ENCODE measurements around the gene RANBP2.
A peak's percentile ranks its signal among the peaks of the same experiment; 100 is the strongest.

The RANBP2 gene

GRCh38 chr2:108813732-108814131, 94.5 kb downstream of the RANBP2 start:
- Histone ChIP-seq H3K36me3 (ENCODE audit: control insufficient read depth, insufficient read depth, low read length) (peaks cover 71% of the 10 kb centered on the region), H3K4me1 (ENCODE audit: control insufficient read depth, insufficient read depth, low read length) (no peaks in the 10 kb centered on the region), H3K9me3 (ENCODE audit: control insufficient read depth, insufficient read depth, low read length) (peaks cover 7% of the 10 kb centered on the region; the same call in 1 of the 2 replicates), H3K27ac (ENCODE audit: low read depth, low read length) (no peak overlapping the region), H3K9ac (ENCODE audit: low read depth, low read length) (no peak overlapping the region), H3K27me3 (ENCODE audit: control insufficient read depth, insufficient read depth, low read length) (no peaks in the 10 kb centered on the region), H3K4me3 (ENCODE audit: low read depth, low read length) (no peak overlapping the region)

DNA sequence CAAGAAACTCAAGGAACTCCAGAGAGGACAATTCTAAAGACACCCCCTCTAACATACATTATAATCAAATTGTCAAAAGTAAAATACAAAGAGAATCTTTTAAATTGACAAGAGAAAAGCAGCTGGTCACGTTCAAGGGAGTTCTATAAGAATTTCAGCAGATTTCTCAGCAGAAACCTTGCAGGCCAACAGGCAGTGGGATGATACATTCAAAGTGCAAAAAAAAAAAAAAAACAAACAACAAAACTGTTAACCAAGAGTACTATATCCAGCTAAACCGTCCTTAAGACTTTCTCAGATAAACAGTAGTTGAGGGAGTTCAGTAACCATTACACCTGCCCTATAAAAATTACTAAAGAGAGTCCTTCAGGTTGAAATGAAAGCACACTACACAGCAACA, 101.2 kb downstream of the RANBP2 start:
- H3K27me3 ChIP-seq (ENCODE audit: control insufficient read depth, insufficient read depth, low read length) = no peaks in the 10 kb centered on the region
- H3K9me3 ChIP-seq (ENCODE audit: control insufficient read depth, insufficient read depth, low read length) = no peaks in the 10 kb centered on the region
- no peak overlapping the region for H3K27ac ChIP-seq (ENCODE audit: low read depth, low read length)
- H3K4me3 ChIP-seq (ENCODE audit: low read depth, low read length) = no peak overlapping the region
- peaks cover 67% of the 10 kb centered on the region for H3K36me3 ChIP-seq (ENCODE audit: control insufficient read depth, insufficient read depth, low read length)
- no peak overlapping the region for H3K9ac ChIP-seq (ENCODE audit: low read depth, low read length)
- H3K4me1 ChIP-seq (ENCODE audit: control insufficient read depth, insufficient read depth, low read length) = no peaks in the 10 kb centered on the region

DNA sequence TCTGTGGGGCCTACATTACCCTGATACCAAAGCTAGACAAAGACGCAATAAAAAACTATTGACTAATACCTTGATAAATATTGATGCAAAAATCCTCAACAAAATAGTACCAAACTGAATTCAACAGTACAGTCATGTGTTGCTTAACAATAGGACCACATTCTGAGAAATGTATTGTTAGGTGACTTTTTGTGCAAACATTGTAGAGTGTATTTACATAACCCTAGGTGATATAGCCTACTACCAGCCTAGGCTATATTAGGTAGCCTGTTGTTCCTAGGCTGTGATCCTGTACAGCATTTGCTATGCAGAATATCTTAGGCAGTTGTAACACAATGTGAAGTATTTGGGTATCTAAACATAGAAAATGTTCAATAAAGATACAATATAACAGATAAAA, 104.0 kb downstream of the RANBP2 start:
- no peak overlapping the region for H3K9ac ChIP-seq (ENCODE audit: low read depth, low read length)
- H3K27me3 ChIP-seq (ENCODE audit: control insufficient read depth, insufficient read depth, low read length) = no peaks in the 10 kb centered on the region
- H3K4me3 ChIP-seq (ENCODE audit: low read depth, low read length) = no peak overlapping the region
- H3K36me3 ChIP-seq (ENCODE audit: control insufficient read depth, insufficient read depth, low read length) = peaks cover 51% of the 10 kb centered on the region
- no peak overlapping the region for H3K27ac ChIP-seq (ENCODE audit: low read depth, low read length)
- no peaks in the 10 kb centered on the region for H3K4me1 ChIP-seq (ENCODE audit: control insufficient read depth, insufficient read depth, low read length)
- no peaks in the 10 kb centered on the region for H3K9me3 ChIP-seq (ENCODE audit: control insufficient read depth, insufficient read depth, low read length)

GRCh38 chr2:108824316-108825070, 105.2 kb downstream of the RANBP2 start:
- H3K36me3 ChIP-seq (ENCODE audit: control insufficient read depth, insufficient read depth, low read length) = peaks cover 39% of the 10 kb centered on the region
- no peak overlapping the region for H3K9ac ChIP-seq (ENCODE audit: low read depth, low read length)
- no peaks in the 10 kb centered on the region for H3K4me1 ChIP-seq (ENCODE audit: control insufficient read depth, insufficient read depth, low read length)
- H3K9me3 ChIP-seq (ENCODE audit: control insufficient read depth, insufficient read depth, low read length) = no peaks in the 10 kb centered on the region
- H3K4me3 ChIP-seq (ENCODE audit: low read depth, low read length) = no peak overlapping the region
- no peaks in the 10 kb centered on the region for H3K27me3 ChIP-seq (ENCODE audit: control insufficient read depth, insufficient read depth, low read length)
- no peak overlapping the region for H3K27ac ChIP-seq (ENCODE audit: low read depth, low read length)

- no peaks in the 10 kb centered on the region for H3K4me1 ChIP-seq (ENCODE audit: control insufficient read depth, insufficient read depth, low read length)
- no peak overlapping the region for H3K27ac ChIP-seq (ENCODE audit: low read depth, low read length)
- no peaks in the 10 kb centered on the region for H3K9me3 ChIP-seq (ENCODE audit: control insufficient read depth, insufficient read depth, low read length)
- peaks cover 32% of the 10 kb centered on the region for H3K36me3 ChIP-seq (ENCODE audit: control insufficient read depth, insufficient read depth, low read length)
- no peak overlapping the region for H3K9ac ChIP-seq (ENCODE audit: low read depth, low read length)
- H3K4me3 ChIP-seq (ENCODE audit: low read depth, low read length) = no peak overlapping the region
- no peaks in the 10 kb centered on the region for H3K27me3 ChIP-seq (ENCODE audit: control insufficient read depth, insufficient read depth, low read length)
Observed at GRCh38 chr2:108825254-108825653, 106.0 kb downstream of the RANBP2 start.

GRCh38 chr2:108825736-108826135, 106.5 kb downstream of the RANBP2 start:
- Histone ChIP-seq H3K9ac (ENCODE audit: low read depth, low read length) (no peak overlapping the region), H3K4me3 (ENCODE audit: low read depth, low read length) (no peak overlapping the region), H3K36me3 (ENCODE audit: control insufficient read depth, insufficient read depth, low read length) (peaks cover 27% of the 10 kb centered on the region), H3K27ac (ENCODE audit: low read depth, low read length) (no peak overlapping the region), H3K4me1 (ENCODE audit: control insufficient read depth, insufficient read depth, low read length) (no peaks in the 10 kb centered on the region), H3K9me3 (ENCODE audit: control insufficient read depth, insufficient read depth, low read length) (no peaks in the 10 kb centered on the region), H3K27me3 (ENCODE audit: control insufficient read depth, insufficient read depth, low read length) (no peaks in the 10 kb centered on the region)

GRCh38 chr2:108829578-108830310, 110.5 kb downstream of the RANBP2 start:
- Histone ChIP-seq H3K4me3 (ENCODE audit: low read depth, low read length) (no peak overlapping the region), H3K9ac (ENCODE audit: low read depth, low read length) (no peak overlapping the region), H3K27me3 (ENCODE audit: control insufficient read depth, insufficient read depth, low read length) (no peaks in the 10 kb centered on the region), H3K4me1 (ENCODE audit: control insufficient read depth, insufficient read depth, low read length) (peaks cover 10% of the 10 kb centered on the region), H3K27ac (ENCODE audit: low read depth, low read length) (no peak overlapping the region), H3K36me3 (ENCODE audit: control insufficient read depth, insufficient read depth, low read length) (peaks cover 17% of the 10 kb centered on the region), H3K9me3 (ENCODE audit: control insufficient read depth, insufficient read depth, low read length) (no peaks in the 10 kb centered on the region)

GRCh38 chr2:108833219-108833618, 113.9 kb downstream of the RANBP2 start:
- Histone ChIP-seq H3K4me1 (ENCODE audit: control insufficient read depth, insufficient read depth, low read length) (peaks cover 10% of the 10 kb centered on the region), H3K36me3 (ENCODE audit: control insufficient read depth, insufficient read depth, low read length) (0 out of 2 replicates have a peak, but pooled peaks cover 4% of the 10 kb centered on the region), H3K27ac (ENCODE audit: low read depth, low read length) (peak overlapping the region; percentile 50), H3K27me3 (ENCODE audit: control insufficient read depth, insufficient read depth, low read length) (no peaks in the 10 kb centered on the region), H3K9me3 (ENCODE audit: control insufficient read depth, insufficient read depth, low read length) (no peaks in the 10 kb centered on the region), H3K4me3 (ENCODE audit: low read depth, low read length) (no peak overlapping the region), H3K9ac (ENCODE audit: low read depth, low read length) (no peak overlapping the region)

DNA sequence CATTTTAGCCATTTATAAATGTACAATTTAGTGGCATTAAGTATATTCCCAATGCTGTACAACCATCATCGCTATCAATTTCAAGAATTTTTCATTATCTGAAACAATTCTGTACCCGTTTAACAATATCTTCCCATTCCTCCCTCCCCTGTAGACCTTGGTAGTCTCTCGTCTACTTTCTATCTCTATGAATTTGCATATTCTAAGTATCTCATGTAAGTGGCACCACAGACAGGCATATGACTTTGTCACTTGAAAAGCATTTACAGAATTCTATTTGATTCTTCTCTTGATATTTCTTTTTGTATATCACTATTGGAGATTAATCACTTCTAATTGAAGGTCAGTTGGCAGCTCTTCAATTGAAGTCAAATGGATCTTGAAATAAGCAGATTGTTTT, 115.3 kb downstream of the RANBP2 start:
- Histone ChIP-seq H3K4me3 (ENCODE audit: low read depth, low read length) (no peak overlapping the region), H3K9ac (ENCODE audit: low read depth, low read length) (no peak overlapping the region), H3K36me3 (ENCODE audit: control insufficient read depth, insufficient read depth, low read length) (peaks cover 11% of the 10 kb centered on the region; the same call in 1 of the 2 replicates), H3K27me3 (ENCODE audit: control insufficient read depth, insufficient read depth, low read length) (no peaks in the 10 kb centered on the region), H3K27ac (ENCODE audit: low read depth, low read length) (no peak overlapping the region), H3K4me1 (ENCODE audit: control insufficient read depth, insufficient read depth, low read length) (peaks cover 10% of the 10 kb centered on the region), H3K9me3 (ENCODE audit: control insufficient read depth, insufficient read depth, low read length) (peaks cover 5% of the 10 kb centered on the region; the same call in 1 of the 2 replicates)

DNA sequence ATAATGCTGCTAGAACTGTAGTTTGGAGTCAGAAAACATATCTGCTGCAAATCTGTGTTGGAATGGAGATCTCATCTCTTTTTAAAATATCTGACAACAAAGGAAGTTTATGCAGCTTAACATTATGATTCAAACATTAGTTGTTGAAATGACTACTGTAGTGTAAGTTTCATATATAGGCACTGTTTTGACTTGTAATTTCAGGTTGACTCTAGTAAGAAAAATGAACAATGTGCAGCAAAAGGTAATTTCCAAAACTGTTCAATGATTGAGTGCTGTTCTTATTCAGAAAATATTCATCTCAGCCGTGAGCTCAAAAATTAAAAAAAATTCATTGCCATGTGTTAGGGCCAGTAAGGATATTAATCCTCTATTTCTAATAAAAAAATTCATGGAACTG, 115.8 kb downstream of the RANBP2 start:
- no peak overlapping the region for H3K27ac ChIP-seq (ENCODE audit: low read depth, low read length)
- peaks cover 10% of the 10 kb centered on the region for H3K4me1 ChIP-seq (ENCODE audit: control insufficient read depth, insufficient read depth, low read length)
- no peak overlapping the region for H3K9ac ChIP-seq (ENCODE audit: low read depth, low read length)
- H3K4me3 ChIP-seq (ENCODE audit: low read depth, low read length) = no peak overlapping the region
- peaks cover 8% of the 10 kb centered on the region; the same call in 1 of the 2 replicates for H3K9me3 ChIP-seq (ENCODE audit: control insufficient read depth, insufficient read depth, low read length)
- no peaks in the 10 kb centered on the region for H3K27me3 ChIP-seq (ENCODE audit: control insufficient read depth, insufficient read depth, low read length)
- H3K36me3 ChIP-seq (ENCODE audit: control insufficient read depth, insufficient read depth, low read length) = peaks cover 13% of the 10 kb centered on the region; the same call in 1 of the 2 replicates
